GM21526 (cell line): Measurements from ENCODE around the gene TSPYL2.

Source experiments
- ATAC-seq: cut with Tn5 transposase; IDR thresholded peaks from one replicate; pipeline ENCODE4 v1.9.1; 2021; ENCODE audit warnings: moderate library complexity; ENCODE audit not compliant: unreplicated experiment, low FRiP score

Gene TSPYL2

DNA sequence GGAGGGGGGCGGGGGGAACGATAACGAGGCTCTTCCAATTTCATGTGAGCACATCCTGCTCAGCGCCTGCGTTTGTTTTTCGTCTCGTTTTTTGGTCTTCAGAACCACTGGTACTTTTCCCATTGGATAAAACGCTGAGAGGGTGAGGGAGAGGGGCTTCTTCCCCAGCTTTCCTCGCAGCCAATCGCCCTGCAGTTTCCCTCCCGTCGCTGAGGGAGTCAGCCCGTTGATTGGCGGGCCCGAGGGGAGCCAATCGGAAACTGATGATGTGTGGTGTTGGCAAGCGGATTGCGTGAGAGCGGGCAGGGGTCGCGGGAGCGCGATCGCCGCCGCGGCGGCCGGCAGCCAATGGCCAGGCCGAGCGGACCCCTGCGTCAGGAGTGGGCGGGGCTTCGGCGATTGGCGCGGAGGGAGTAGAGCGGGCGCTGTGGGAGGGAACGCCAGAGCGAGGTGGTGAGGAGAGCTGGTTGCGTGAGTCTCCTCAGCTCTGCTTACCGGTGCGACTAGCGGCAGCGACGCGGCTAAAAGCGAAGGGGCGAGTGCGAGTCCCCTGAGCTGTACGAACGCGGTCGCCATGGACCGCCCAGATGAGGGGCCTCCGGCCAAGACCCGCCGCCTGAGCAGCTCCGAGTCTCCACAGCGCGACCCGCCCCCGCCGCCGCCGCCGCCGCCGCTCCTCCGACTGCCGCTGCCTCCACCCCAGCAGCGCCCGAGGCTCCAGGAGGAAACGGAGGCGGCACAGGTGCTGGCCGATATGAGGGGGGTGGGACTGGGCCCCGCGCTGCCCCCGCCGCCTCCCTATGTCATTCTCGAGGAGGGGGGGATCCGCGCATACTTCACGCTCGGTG, at the start of gene TSPYL2:
Gene TSPYL2, plus strand, starts transcription at position 443 of the 848 bp plus-strand sequence. Its CDS starts 132 bp downstream, at position 575.
- peak; percentile 78 for ATAC-seq

DNA sequence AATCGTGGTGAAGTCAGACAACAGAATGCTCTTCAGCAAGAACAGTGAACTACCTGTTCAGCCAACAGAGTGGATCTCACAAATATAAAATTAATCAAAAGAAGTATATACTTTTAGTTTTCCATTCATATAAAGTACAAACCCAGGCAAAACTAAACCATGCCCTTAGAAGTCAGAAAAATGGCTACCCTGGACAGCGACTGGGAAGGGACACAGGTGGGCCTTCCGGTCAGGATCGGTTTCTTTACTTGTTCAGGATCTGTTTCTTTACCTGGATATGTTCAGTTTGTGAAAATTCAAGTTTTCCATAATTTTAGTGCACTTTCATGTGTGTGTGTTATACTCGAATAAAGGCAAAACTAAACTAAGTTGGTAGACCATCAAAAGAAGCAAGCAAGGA, 46.0 kb upstream of the TSPYL2 start:
- no peak for ATAC-seq

GRCh38 chrX:53039236-53039635, 42.9 kb upstream of the TSPYL2 start:
- ATAC-seq = no peak

DNA sequence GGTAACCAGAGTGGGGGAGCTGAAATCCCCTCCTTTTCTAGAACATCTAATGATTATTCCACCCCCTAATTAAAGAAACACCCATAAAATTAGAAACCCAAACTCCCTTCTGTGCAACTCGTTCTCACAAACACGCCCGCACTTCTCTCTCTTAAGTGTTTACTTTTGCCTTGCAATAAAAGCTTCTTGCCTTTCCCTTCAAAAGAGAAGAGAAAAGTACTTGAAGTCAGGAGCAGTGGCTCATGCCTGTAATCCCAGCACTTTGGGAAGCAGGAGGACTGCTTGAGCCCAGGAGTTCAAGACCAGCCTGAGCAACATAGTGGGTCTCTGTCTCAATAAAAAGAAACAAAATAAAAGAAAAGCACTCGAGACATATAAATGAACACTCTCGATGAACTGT, 37.2 kb upstream of the TSPYL2 start:
- no peak for ATAC-seq

- ATAC-seq = no peak
These were observed 34.9 kb upstream of the TSPYL2 start for GRCh38 chrX:53047228-53047627.

GRCh38 chrX:53048169-53049126, 33.7 kb upstream of the TSPYL2 start, which contains the start of gene GPR173:
Gene GPR173, plus strand, starts transcription at chrX:53048789. Its CDS starts 27,833 bp downstream, at chrX:53076622.
- no peak for ATAC-seq

DNA sequence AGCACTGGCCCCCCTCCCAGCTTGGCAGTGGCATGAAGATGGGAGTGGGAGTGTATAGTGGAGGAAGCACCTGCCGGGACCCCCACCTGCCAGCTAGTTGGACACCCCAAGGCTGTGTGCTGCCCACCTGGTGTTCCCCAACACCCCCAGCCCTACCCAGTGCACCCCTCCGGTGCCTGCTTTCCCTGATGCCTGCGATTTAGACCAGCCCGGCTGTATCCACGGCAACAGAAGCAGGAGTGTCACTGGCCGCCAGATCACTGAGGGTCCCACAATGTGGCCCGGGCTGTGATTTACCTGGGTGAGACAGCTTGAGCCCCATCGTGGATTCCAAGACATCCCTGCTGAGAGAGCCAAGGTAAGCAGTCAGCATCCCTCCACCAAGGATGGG, 33.0 kb upstream of the TSPYL2 start:
- no peak for ATAC-seq

DNA sequence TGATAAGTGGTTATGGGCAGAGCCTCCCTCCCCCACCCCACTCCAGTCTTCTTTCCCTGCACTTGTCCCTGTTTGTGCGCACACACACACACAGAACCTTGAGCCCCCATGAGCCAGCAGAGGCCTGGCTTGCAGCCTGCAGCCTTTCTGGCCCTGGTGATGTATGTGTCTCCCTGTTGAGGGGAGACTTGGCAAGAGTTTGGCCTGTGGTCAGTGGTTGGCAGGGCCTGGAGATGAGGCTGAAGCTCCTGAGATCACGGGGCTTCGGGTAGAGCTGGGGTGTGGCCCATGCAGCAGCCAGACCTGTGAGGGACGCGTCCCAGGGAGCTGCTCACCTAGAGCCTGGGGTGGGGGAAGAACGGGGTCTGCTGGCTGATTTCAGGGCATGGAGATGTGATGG, 31.3 kb upstream of the TSPYL2 start:
- no peak for ATAC-seq

- no peak for ATAC-seq
These were observed 26.8 kb upstream of the TSPYL2 start for GRCh38 chrX:53055244-53055849.

GRCh38 chrX:53056292-53056691, 25.9 kb upstream of the TSPYL2 start:
- ATAC-seq = no peak

DNA sequence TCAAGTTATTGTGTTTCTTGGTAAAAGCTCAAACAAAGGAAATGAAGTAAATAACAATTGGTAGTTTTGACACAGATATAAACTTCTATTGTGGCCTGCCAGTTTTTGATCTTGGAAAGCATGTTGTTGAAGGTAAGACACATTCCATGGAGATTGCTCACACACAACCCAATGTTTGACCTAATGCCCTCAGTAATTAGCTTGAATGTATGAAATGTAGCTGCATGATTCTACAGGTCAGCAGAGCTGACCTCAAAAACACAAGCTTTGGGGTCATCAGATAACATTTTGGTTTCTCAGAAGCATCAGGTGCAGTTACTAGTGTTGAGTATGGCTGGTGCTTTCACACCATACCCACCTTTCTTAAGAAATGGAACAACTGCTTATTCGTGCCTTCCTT, 17.1 kb upstream of the TSPYL2 start:
- ATAC-seq = no peak

- ATAC-seq = no peak
These were observed 11.1 kb upstream of the TSPYL2 start for GRCh38 chrX:53071064-53071463.

DNA sequence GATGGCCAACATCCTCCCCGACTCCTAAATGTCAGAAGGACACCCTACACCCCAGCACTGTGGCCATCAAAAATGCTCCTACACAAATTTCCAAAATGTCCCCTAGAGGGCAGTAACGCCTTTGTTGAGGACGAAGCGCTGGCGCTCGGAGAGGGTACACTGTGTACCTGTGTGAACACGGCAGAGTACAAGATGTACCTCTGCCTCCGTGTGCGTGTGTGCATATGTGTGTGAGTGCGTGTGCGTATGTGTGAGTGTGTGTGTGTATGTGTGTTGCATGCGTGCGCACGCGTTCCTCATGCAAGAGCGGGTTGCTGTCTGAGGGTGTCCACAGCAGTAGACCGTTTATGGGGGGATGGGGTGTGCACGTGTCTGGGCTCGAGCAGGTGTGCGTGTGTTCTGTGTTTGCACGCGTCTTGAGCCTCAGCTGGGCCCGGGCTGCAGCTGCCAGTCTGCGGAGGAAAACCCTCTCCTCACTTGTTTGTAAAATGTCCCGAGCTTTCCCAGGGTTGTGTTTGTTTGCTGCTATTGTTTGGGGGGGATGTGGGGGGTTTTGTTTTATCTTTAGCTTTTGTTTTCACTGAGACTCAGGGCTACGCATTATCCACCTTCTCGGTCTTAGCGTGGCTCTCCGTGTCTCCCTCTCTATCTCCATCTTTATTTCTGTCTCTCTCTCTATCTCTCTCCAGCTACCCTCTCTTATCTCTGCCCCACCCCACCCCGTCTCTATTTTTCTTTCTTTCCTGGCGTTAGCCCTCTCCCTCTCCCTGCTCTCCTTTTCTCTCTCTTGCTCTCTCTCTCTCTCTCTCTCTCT, 10.4 kb upstream of the TSPYL2 start:
- ATAC-seq = peak; percentile 75

DNA sequence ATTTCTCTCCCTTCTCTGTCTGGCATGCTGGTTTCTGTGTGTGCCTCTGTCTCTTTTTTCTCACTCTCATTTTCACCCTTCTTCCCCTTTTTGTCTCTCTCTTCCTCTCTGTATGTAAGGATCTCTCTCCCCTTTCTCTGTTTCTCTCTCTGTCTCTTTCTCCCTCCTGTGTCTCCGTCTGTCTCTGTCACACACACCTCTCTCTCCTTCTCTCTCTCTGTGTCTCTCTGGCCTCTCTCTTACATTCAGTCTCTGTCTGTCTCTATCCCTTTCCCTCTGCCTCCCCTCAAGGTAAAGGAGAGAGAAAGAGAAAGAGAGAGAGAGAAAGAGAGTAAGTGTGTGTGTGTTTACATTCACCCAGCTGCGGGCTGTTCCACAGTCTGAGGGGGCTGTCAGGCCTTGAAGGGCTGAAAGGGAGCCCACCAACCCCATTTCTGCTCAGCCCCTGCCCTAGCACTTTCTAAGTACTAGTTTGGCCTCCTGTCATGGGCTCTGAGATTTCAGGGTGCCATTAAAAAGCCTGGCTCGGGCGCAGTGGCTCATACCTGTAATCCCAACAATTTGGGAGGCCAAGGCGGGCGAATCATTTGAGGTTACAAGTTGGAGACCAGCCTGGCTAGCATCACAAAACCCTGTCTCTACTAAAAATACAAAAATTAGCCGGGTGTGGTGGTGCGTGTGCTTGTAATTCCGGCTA, 9.6 kb upstream of the TSPYL2 start:
- no peak for ATAC-seq

DNA sequence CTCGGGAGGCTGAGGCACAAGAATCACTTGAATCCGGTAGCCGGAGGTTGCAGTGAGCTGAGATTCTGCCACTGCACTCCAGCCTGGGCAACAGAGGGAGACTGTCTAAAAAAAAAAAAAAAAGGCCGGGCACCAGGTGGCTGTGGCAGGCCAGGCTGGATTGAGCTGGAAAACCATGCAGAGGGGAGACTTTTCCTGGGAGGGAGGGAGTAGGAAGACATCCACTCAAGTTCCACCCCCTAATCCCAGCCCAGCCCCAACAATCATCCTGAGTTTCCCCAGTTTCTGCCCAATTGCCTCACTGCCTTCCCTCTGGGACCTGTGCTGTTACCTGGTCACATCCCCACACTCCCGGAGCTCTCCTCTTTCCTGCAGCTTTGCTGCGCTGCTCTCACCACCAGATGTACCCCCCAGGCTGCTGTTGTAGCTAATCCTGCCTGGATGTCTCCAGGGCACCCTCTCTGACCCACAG, 9.0 kb upstream of the TSPYL2 start:
- ATAC-seq = no peak

- ATAC-seq = no peak
These were observed 7.2 kb upstream of the TSPYL2 start for GRCh38 chrX:53075011-53075410.

GRCh38 chrX:53076671-53077070, 5.5 kb upstream of the TSPYL2 start:
- no peak for ATAC-seq

DNA sequence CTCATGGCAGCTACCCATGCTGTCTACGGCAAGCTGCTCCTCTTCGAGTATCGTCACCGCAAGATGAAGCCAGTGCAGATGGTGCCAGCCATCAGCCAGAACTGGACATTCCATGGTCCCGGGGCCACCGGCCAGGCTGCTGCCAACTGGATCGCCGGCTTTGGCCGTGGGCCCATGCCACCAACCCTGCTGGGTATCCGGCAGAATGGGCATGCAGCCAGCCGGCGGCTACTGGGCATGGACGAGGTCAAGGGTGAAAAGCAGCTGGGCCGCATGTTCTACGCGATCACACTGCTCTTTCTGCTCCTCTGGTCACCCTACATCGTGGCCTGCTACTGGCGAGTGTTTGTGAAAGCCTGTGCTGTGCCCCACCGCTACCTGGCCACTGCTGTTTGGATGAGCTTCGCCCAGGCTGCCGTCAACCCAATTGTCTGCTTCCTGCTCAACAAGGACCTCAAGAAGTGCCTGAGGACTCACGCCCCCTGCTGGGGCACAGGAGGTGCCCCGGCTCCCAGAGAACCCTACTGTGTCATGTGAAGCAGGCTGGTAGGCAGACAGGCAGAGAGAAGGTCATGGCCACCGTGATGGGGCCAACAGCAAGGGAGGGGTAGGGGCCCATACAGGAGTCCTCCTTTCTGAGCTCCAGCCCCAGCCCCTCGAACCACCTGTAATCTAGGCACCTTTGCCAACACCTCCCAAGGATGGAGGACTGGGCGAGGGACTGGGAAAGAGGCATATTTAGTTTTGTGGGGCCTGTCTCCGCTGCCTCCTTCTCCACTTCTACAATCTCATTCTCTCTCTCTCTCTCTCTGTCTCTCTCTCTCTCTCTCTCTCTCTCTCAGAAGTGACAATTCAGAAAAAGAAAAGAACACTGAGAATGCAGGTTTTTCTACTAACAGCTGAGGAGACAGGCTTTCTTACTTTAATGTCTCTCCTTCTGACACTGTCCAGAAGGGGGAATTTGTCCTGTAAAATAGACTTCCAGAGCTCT, 4.7 kb upstream of the TSPYL2 start:
- no peak for ATAC-seq
